Raji (cell line): ENCODE results near the gene SSTR5.

Experiments
- POLR2A ChIP-seq: IDR thresholded peaks from 2 replicates; pipeline ENCODE4 v1.6.1; 2011; ENCODE audit warnings: low read depth, low read length, control low read depth; ENCODE audit not compliant: insufficient read depth

SSTR5 gene

GRCh38 chr16:1073566-1074378 lies 1.2 kb downstream of the SSTR5 start:
- no peak for TF ChIP-seq POLR2A

DNA sequence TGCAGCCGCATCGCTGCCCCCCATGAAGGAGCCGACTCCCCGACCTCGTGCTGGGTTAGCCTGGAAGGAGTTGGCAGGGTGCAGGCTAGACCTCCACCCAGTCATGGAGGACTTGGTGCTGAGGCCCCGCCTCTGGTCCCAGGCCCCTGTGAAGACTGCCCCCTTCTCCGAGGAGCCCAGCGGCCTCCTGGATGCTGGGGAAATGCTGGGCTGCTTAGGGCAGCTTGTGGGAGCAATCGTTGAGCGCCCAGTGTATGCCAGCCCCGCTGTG lies 1.8 kb downstream of the SSTR5 start:
- no peak for TF ChIP-seq POLR2A

DNA sequence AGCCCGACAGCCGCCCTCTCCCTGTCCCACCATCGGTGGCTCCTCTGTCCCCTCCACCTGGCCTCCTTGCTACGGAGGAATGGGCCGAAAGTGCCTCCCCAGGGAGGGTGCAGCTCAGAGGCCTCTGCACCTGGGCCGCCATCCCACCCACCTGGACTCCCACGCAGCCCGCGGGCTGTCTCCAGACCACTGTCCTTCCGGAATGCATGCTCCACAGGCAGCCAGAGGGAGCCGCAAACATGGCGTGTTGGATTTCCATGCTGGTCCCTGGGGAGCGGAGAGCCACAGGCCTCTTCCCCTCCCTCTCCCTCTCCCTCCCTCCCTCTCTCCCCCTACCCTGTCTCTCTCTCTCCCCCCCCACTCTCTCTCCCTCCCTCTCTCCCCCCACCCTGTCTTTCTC lies 3.0 kb downstream of the SSTR5 start:
- TF ChIP-seq POLR2A: no peak

- no peak for TF ChIP-seq POLR2A
These were observed 4.4 kb downstream of the SSTR5 start for GRCh38 chr16:1076801-1077576.

DNA sequence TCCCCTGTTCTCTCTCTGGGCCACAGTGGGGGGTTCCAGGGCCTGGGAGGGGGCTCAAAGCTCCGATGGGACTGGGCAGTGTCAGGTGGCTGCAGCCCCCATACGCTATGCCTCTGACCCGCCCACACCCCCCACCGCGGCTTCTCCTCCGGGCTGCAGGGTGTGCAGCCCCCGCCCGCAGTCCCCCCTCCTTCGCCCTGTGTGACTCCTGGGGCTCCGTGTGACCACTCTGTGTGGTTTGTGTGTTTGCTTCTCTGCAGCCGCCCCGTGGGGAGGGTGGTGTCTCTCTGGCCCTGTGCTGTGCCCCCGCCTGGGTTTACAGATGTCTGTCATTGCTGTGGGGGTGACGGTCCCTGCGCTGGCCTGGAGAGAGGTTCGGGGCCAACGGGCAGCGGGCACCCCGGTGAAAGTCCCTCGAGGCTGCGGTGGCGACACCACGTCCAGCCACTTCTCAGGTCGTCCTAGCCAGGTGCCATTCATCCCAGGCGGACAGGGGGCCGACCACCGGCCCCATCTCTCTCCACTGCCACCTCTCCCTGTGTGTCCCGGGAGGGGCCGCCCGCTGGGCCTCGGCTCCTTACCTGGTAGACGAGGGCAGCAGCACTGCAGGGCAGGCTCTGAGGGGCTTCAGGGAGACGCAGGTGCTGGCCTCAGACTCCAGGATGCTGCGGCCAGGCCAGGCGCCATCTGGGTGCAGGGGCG lies 5.5 kb downstream of the SSTR5 start:
- TF ChIP-seq POLR2A: no peak

- no peak for TF ChIP-seq POLR2A
These were observed 6.1 kb downstream of the SSTR5 start for GRCh38 chr16:1078579-1079021.

GRCh38 chr16:1079341-1079740 lies 6.8 kb downstream of the SSTR5 start:
- no peak for TF ChIP-seq POLR2A

- no peak for TF ChIP-seq POLR2A
These were observed 7.4 kb downstream of the SSTR5 start for GRCh38 chr16:1079786-1080525.

- no peak for TF ChIP-seq POLR2A
These were observed 8.5 kb downstream of the SSTR5 start for GRCh38 chr16:1080801-1081733.

GRCh38 chr16:1081734-1082265 lies 9.3 kb downstream of the SSTR5 start:
- TF ChIP-seq POLR2A: no peak

DNA sequence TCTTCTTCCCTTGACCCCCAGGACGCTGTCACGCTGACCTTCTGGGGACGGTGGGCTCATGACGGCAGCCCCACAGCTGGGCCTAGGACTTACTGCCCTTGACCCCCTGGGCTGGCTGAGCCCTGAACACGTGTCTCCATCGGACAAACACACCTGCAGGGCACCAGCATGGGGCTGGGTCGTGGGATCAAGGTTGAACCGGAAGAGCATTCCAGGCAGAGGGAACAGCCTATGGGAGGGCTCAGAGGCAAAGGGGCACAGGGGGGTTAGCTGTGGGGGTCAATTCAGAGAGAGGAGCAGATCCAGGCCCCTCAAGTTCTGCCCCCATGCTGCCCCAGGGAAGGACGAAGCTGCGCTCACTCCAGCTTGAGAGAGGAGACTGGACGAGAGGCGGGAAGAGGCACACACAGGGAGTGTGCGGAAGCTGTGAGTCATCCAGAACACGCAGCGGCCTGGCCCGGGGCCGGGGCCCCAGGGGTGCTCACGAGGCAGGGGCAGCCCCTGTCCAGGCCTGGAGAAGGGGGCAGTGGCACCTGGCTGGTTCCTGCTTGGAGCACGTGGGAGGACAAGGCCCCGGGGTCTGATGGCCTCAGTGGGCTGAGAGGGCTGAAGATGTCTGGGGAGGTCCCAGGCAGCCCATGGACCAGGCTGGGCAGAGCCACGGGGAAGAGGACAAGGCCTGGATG lies 9.9 kb downstream of the SSTR5 start:
- TF ChIP-seq POLR2A: no peak

DNA sequence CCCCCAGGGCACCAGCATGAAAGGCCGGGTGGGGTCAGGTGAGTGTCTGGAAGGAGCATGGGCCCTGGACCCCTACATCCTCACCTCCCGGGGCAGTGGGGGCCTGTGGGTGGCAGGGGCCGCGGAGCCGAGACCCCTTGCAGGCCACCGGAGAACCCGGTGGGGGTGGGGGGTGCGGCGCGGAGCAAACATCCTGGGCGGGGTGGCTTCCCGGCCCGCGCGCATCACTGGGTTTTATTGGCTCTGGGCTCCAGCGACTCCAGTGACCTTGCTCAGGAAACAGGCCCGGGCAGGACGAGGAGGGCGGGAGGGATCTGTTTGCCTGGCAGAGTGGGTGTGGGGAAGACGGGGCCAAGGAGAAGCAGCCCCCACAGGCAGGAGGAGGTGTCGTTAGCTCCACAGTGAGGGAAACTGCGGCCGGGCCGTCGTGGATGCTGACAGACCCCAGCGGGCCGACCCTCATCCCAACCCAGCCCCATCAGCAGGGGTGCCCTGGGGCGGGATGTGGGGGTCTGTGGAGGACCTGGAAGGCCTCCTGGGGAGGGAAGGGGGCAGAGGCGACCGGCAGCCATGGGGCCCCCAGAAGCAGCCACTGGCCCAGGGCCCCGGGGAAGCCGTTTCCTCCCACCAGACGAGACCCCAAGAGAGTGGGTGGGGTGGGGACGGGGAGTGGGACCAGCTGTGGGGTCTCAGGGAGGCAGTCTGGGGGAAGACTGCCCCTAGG lies 10.6 kb downstream of the SSTR5 start:
- no peak for TF ChIP-seq POLR2A

DNA sequence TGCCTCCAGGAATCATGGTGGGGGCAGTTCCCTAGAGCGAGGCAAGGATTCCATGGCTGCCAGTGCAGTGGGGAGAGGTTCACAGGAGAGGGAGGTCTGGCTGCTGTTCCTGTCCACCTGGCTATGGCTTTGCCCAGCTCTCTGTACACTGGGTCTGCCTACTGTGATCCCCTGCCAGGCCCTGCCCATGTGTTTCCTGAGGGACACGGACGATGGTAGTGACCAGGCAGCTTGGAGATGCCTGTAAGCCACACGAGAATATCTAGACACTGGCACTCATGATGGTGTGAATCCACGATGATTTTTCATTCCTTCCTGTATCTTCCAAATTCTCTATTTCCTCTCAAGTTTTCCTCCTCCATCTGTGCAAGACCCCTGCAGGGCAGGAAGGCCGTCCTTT lies 12.4 kb downstream of the SSTR5 start:
- TF ChIP-seq POLR2A: no peak
